NCI-H1092 (cell line): ENCODE measurements around the gene THOC2.
"Not testable (repeated sequence)": the region's sequence is repeated elsewhere in the genome, so short reads cannot be mapped to it uniquely, and the experiment has no call there.

ENCODE experiments used
- DNase-seq: peaks from one replicate; lab custom pipeline; 2025; lab: John Stamatoyannopoulos, UW

The THOC2 gene

DNA sequence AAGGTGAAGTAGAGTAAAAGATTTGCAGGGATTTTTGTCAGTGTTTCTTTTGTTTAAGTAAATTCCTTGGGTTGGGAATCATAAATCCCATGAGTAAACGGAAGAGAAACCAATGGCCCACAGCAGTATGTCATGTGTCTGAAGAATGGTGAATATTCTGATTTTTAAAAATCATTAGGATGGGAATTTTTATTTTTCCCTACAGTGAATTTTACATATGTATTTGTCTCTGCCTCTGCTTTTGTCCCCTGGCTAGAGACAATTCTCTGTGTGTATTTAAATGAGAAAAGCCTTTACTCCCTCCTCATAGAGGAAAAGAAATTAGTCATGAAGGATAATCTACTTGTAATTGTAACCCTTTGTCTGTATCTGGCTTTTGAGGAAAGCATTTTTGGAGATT is 152.1 kb downstream of the THOC2 start:
- DNase-seq = no peak

DNA sequence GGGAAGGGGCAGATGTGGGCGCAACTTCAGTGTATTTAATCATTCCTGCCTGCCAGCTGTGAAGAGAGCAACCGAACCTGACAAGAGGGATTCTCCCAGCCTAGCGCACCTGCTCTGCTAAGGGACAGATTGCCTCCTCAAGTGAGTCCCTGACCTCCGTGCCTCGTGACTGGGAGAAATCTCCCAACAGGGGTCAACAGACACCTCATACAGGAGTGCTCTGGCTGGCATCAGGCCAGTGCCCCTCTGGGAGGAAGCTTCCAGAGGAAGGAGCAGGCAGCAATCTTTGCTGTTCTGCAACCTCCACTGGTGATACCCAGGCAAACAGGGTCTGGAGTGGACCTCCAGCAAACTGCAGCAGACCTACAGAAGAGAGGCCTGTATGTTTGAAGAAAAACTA is 158.8 kb downstream of the THOC2 start:
- DNase-seq = not testable (repeated sequence)

DNA sequence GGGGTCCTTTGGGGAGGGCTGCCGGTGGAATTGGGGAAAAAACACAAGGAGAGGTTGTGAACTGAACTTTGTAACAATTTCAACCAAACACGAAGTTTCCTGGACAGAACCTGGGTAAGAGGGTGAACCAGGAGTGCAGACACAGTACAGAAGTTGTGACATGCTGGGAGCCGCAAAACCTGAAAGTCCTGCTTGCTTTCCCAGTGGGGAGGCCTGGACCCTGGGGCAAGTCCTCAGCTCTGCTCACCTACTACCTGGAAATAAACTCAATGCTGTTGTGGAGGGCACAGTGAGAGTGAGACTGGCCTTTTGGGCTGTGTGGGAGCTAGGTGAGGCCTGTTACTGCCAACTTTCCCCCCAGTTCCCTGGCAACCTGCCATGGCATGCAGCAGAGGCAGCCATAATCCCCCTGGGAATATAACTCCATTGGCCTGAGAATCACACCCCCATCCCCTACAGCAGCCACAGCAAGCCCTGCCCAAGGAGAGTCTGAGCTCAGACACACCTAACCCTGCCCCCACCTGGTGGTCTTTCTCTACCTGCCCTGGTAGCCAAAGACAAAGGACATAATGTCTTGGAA is 162.8 kb downstream of the THOC2 start:
- DNase-seq = no peak

DNA sequence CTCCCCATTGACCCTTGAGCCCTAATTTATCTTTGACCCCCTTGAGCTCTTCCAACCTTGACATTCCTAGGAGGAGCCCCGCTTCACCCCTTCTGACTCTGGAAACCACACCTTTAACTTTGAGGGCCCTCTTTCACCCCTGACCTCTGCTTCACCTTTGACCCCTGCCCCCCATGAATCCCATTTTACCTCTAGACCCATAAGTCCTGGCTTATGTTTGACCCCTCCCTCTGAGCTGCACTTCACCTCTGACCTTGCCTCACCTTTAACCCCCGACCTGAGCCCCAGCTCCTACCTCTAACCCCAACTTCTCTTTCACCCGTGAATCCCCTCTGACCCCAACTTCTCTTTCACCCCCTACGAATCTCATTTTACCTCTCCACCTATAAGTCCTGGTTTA is 169.7 kb downstream of the THOC2 start:
- no peak for DNase-seq

DNA sequence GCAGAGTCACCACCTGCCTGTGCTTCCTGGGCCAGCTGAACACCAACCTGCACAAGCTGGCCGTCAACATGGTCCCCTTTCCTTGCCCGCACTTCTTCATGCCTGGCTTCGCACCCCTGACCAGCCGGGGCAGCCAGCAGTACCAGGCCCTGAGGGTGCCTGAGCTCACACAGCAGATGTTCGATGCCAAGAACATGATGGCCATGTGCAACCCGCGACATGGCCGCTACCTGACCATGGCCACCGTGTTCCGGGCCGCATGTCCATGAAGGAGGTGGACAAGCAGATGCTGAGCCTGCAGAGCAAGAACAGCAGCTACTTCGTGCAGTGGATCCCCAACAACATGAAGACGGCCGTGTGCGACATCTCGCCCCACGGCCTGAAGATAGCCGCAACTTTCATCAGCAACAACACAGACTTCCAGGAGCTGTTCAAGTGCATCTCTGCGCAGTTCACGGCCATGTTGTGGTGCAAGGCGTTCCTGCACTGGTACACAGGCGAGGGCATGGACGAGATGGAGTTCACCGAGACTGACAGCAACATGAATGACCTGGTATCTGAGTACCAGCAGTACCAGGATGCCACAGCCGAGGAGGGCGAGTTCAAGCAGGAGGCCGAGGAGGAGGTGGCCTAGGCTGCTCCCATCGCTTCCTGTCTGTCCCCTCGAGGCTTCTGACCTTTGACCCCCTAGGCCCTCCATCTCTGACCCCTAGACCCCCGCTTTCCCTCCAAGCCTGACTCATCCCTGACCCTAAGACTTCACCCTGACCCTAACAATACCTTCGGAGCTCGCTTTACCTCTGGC is 170.3 kb downstream of the THOC2 start:
- DNase-seq = no peak

DNA sequence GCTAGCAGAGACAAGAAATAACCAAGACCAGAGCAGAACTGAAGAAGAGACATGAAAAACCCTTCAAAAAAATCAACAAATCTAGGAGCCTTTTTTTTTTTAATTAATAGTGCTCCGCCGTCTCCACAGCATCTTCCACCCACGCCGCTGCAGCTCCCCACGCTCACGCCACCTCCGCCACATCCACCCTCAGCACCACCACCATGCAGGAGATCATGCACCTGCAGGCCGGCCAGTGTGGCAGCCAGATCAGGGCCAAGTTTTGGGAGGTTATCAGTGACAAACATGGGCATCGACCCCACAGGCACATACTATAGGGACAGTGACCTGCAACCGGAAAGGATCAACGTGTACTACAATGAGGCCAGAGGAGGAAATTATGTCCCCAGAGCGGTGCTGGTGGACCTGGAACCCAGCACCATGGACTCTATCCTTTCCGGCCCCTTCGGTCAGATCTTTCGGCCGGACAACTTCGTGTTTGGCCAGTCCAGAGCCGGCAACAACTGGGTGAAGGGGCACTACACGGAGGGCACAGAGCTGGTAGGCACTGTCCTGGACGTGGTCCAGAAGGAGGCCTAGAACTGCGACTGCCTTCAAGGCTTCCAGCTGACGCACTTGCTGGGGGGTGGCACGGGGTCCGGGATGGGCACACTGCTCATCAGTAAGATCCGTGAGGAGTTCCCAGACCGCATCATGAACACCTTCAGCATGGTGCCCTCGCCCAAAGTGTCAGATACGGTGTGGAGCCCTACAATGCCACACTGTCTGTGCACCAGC is 171.2 kb downstream of the THOC2 start:
- DNase-seq = no peak

DNA sequence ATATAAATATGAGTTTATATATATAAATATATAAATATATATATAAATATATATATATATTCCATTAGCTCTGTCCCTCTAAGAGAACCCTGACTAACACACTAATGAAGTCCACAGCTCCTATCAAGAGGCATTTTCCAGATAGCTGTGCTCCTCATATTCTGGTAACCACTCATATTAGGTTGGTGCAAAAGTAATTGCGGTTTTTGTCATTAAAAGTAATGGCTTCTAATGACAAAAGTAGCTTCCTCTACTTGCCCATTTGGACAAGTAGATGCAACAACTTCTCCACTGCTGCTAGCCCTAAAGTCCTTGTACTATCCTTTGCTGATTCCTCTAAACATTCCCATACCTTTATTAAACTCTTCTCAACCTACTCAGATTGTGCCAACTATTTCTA is 182.0 kb downstream of the THOC2 start:
- DNase-seq = no peak
